RWPE1 (cell line): ENCODE data around the gene DSCAML1.

Experiments used
- CTCF ChIA-PET: fragments of 350-600 bp; sonication (Branson Sonifier 250); formaldehyde crosslinking; extraction: SDS; loops from one replicate; lab custom pipeline; 2021; lab: Yijun Ruan, JAX
- POLR2A ChIA-PET: fragments of 400-600 bp; formaldehyde crosslinking; extraction: SDS; loops from one replicate; lab custom pipeline; 2020; ENCODE audit warnings: antibody characterized with exemption; ENCODE audit not compliant: low non-redundant PET; lab: Yijun Ruan, JAX
- DNase-seq: peaks from one replicate; pipeline ENCODE4 v3.0.0; 2012; ENCODE audit warnings: low spot score
- H3K27ac ChIP-seq: fragments of 450-650 bp; 2 replicates; pipeline ENCODE4 v1.5.1; 2017
- CTCF ChIP-seq: fragments of 450-650 bp; conservative IDR thresholded peaks from 2 replicates; pipeline ENCODE4 v1.5.1; 2017; ENCODE audit warnings: low read depth, mild to moderate bottlenecking

The DSCAML1 gene

GRCh38 chr11:117658809-117659208 is 138.2 kb downstream of the DSCAML1 start:
- POLR2A ChIA-PET: no interaction called here
- DNase-seq: no peak
- CTCF ChIA-PET: interaction anchor here (1.2 kb wide), 1 partner anchor 233 kb away, joined by 3 read pairs; no protein-coding TSS in a partner anchor
- no peak overlapping the region for H3K27ac ChIP-seq
- TF ChIP-seq CTCF: no peak

GRCh38 chr11:117657794-117658193 is 139.2 kb downstream of the DSCAML1 start:
- DNase-seq: no peak
- CTCF ChIA-PET: interaction anchor here (0.7 kb wide), 1 partner anchor 414 kb away, joined by 3 read pairs; no protein-coding TSS in a partner anchor
- POLR2A ChIA-PET: no interaction called here
- no peak overlapping the region for H3K27ac ChIP-seq
- TF ChIP-seq CTCF: no peak

GRCh38 chr11:117654281-117655255 is 142.4 kb downstream of the DSCAML1 start:
- no peak for TF ChIP-seq CTCF
- ChIA-PET POLR2A (interaction anchor here (0.6 kb wide), 1 partner anchor 677 kb away, joined by 3 read pairs; no protein-coding TSS in a partner anchor), CTCF (no interaction called here)
- no peak overlapping the region for H3K27ac ChIP-seq
- DNase-seq: no peak

GRCh38 chr11:117652521-117652920 is 144.5 kb downstream of the DSCAML1 start:
- TF ChIP-seq CTCF: no peak
- DNase-seq: no peak
- H3K27ac ChIP-seq: no peak overlapping the region
- POLR2A ChIA-PET: no interaction called here
- CTCF ChIA-PET: interaction anchor here (0.6 kb wide), 1 partner anchor 838 kb away, joined by 3 read pairs; no protein-coding TSS in a partner anchor

- POLR2A ChIA-PET: no interaction called here
- no peak for DNase-seq
- TF ChIP-seq CTCF: no peak
- H3K27ac ChIP-seq: no peak overlapping the region
- CTCF ChIA-PET: no interaction called here
Observed at GRCh38 chr11:117649296-117650055, 147.5 kb downstream of the DSCAML1 start.

GRCh38 chr11:117647872-117648271 is 149.1 kb downstream of the DSCAML1 start:
- ChIA-PET CTCF (no interaction called here), POLR2A (no interaction called here)
- no peak overlapping the region for H3K27ac ChIP-seq
- no peak for TF ChIP-seq CTCF
- DNase-seq: no peak
